GM19463 (cell line): ENCODE data around the gene MYL4.
A peak's percentile ranks its signal among the peaks of the same experiment; 100 is the strongest.
"Not testable (repeated sequence)": the region's sequence is repeated elsewhere in the genome, so short reads cannot be mapped to it uniquely, and the experiment has no call there.

ENCODE experiments used
- ATAC-seq: cut with Tn5 transposase; IDR thresholded peaks from one replicate; pipeline ENCODE4 v1.9.1; 2021; ENCODE audit warnings: mild to moderate bottlenecking, moderate library complexity; ENCODE audit not compliant: unreplicated experiment

The MYL4 gene

DNA sequence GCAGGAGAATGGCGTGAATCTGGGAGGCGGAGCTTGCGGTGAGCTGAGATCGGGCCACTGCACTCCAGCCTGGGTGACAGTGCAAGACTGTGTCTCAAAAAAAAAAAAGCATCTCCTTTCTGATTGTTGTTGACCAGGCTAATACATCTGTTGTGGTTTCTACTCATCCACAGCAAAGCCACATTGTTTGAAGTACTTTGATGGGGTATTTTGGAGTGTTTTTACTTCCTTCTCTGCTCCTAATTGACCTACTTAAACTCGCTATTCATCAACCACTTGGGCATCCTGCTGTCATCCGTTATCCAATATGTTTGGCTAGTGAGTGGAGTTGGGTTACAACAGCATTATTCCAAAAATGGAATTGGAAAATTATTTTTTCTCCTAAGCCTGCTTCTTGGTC, 16.6 kb upstream of the MYL4 start:
- ATAC-seq, result no peak

DNA sequence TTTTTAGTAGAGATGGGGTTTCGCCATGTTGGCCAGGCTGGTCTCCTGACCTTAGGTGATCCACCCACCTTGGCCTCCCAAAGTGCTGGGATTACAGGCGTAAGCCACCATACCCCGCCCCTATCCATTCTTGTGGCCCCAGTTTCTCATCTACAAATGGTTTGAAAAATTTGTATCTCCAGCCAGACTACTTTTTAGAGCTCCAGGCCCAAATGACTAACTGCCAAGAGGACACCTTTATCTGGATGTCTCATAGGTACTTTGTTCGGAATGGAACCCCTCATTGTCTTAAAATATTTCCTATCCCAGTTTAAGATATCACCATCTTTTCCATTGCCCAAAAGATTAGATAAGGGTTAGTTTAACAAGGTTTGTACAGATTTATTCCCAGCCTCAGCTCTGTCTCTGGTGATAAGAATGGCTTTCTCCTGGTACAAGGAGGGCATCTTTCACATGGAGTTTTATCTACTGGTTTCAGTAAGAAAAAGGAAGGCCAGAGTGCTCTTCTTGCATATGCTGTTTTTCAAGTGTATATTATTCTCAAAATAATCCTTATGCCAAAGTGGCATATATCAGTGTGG, 15.1 kb upstream of the MYL4 start:
- ATAC-seq, result no peak

DNA sequence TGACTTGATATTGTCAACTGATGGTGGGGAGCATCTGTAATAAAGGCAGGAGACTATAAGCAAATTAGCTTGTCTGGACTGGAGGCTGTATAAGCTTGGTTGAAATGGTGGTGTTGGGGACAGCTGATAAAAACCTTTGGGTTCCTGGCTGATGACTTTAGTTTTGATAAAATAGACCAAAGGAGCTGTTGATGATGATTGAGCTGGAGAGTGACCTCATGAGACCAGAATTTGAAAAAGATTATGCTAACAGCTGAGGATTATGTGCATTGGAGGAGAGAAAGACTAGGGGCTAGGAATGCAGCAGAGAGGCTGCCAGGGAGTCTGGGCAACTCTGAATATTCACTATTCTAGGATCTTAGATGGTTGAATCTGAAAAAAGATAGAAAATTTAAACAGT, 11.3 kb upstream of the MYL4 start:
- ATAC-seq, result no peak

DNA sequence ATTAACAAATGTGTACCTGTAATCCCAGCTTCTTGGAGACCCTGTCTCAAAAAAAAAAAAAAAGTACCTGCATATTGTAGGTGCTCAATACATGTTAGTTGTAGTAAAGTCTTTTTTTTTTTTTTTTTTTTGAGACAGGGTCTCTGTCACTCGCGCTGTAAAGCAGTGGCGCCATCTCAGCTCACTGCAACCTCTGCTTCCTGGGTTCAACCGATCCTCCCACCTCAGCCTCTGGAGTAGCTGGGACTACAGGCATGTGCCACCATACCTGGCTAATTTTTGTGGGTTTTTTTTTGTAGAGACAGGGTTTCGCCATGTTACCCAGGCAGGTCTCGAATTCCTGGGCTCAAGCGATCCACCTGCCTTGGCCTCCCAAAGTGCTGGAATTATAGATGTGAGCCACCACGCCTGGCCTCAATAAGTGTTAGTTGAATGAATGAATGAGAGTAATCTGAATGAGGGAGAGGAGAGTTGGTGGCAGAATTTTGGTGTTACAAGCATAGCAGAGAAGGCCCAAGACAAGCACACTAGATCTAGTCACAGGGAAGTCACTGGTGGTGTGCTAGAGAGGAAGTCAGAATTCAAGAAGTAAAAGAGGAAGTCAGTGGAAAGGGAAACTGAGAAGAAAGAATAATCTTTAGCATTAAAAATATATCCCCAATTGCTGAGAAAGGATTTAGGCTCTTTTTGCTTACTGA, 9.4 kb upstream of the MYL4 start:
- no peak for ATAC-seq

DNA sequence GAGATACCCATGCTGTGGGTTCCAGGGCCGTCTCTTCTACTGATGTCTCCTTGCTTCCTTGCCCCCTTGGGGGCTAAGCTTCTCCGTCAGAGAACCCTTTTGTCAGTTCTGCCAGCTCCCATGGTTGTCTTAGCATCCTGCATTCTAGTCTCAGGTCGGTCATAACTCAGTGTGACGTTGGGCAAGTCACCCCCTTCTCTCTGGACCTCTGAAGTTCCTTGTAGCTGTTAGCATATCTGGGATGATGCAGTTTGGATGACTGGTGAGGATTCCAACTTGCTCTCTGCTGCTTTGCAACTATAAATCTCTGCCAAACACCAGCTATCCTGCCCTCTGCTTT, 8.9 kb upstream of the MYL4 start:
- ATAC-seq, result no peak

DNA sequence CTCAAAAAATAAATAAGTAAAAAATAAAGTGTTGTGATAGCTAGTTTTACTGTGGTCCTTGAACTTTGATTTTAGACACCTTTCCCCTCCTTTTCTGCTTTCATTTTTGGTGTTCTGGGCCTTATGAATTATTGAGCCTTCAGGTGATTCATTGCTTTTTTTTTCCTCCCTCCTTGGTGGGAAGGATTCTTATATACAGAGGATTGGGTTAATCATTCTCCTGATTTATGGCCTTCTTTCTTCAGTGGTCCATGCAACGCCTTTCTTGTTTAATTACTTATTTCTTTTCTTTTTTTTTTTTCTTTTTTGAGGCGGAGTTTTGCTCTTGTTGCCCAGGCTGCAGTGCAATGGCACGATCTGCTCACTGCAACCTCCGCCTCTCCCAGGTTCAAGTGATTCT, 8.0 kb upstream of the MYL4 start:
- no peak for ATAC-seq

DNA sequence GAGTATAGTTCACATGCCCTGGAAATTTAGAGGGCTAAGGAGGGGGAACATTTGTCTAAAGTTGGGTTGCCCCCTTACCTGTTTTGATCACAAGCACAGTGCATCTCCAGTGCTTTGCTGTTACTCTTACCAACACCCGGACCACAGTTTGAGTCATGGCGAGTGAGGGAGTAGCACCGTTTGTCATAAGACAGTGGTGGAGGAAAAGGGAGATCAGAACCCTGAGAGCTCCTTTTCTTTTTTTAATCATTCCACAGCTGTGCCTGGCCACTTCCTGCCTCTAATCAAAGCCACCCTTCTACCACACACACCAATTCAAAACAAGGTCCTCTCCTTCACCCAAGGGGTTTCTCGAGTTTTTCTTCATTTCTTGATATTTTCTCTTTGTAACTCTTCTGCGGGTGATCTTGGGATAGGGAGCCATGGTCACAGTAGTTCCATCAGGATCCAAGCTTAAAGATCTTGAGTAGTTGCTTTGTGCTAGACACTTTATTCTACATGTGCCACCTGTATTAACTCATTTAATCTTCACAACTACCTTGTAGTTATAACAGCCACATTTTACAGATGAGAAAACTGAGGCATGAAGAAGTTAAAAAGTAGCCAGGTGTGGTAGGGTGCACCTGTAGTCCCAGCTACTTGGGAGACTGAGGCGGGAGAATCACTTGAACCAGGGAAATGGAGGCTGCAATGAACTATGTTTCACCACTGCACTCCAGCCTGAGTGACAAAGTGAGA, 5.0 kb upstream of the MYL4 start:
- no peak for ATAC-seq

DNA sequence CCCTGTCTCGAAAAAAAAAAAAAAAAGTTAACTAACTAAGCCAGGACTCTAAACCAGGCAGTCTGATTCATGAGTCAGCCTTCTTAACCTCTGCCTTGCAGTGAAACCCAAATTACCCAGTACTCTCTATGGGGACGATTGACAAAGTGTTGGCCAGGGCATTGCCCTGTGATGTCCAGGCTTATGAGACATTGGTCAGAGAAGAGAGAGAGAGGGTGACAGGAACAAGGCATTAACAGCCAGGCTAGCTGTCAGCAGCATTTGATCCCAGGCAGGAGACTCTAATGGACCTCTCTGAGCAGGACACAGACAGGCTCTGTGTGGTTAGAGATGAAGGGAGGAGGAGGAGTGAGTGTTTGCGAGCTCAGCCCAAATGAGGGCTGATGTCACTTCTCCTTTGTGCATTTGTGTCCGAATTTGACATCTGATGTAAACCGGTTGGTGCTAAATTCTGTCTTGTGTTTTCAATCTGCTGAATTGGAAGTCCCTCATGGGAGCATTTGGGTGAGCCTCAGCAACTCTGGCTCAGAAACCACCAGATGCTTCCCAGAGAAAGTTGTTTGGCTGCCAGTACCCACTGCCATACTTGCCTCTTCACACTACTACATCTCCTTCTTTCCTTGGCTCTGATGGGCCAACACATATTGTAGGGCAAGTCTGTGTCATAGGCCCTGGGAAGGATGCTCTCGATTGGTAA, 4.3 kb upstream of the MYL4 start:
- peak; percentile 44 for ATAC-seq

DNA sequence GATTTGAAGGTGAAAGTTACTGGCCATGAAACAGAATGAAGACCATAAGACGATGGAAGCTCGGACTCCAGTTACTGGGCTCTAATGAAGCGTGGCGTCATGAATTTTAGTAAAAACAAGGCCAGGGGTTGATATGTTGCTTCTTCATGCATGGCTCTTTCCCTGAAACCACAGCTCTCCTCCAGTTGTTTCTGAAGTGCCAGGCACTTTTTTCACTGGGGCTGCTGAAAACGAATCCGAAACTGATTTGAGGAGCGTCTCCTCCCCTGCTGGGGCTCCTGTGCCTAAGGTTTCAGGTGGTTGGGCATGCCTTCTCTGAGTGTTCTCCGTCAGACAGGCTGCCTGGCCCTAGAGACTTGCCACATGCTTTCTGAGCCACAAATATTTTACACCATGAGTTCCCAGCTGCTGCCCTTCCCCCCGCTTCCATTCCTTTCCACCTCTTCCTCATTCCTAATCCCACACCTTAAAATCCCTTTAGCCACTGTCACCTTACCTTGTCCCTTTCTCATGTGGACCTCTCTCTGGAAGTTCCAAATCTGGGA, 3.7 kb upstream of the MYL4 start:
- peak; percentile 52 for ATAC-seq

DNA sequence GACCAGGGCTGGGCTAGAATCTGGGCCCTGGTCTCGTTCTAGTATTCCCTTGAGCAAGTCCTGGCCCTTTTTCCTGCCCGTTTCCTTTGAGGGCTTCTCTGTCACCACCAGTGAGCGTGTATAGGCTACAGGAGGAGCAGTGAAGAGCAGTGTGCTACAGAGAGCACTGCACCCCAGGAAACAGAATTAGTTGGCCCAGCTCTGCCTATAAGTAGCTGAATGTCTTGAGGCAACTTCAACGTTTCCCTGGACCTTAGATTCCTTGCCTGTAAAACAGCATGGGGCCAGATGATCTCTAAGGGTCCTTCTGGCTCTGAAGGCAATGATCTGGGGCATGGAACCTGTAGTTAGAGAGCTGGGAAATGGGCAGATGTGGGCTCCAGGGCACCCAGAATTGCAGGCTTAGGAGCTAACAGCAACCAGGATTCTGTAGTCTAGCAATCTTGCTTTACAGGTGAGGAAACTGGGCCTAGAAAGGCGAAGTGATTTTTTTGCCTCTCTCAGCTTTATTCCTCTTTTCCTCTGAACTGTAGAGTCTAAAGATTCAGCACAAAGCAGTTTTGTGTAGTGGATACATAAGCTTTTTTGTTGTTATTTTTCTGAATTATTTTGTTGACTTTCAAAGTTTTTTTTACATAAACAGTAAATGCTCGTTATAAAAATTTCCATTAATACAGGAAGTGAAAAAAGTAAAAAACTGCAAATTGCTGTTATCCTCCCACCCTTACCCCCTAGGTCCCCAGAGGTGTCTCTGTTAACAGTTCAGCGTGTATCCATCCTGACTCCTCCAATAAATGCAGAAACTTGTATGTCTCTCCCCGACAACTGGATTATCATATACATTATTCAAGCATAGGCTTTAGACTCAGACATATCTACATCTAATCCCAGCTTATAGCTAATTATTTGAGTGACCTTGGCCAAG, 1.7 kb upstream of the MYL4 start:
- no peak for ATAC-seq

DNA sequence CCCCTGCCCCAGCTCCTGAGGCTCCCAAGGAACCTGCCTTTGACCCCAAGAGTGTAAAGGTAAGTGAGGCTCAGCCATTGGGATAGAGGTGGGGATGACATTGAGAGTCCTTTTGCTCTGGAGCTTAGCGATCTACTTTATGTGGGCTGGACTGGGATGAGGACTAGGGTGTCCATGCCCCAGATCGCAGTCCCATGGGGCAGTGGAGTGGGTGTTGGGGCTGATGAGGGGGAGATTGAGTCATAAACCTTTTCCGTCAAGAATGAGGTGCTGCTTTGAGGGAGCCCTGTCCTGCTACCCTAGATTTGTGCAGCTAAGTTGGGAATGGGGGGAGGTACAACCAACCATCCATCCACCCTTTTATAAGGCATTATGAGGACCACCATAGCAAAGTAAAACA, 351 bp downstream of the MYL4 start:
- no peak for ATAC-seq

DNA sequence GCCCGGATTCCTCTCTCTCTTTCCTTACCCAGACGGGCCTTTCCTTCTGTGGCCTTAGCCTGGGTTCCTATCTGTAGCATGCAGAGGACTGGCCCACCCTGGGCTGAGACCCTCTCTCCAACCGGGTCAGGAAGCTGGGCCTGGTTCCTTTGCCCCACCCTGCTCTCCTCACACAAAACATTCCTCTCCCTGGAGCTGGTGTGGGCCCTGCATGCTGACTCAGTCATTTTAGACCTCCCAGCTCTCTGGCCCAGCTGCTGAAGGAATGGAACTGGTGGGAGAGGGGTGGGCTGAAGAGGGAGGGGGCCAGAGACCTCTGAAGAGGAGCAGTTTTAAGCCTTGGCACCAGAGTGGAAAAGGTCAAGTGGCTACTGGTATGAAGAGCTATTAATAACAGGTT, 957 bp downstream of the MYL4 start:
- ATAC-seq, result no peak

DNA sequence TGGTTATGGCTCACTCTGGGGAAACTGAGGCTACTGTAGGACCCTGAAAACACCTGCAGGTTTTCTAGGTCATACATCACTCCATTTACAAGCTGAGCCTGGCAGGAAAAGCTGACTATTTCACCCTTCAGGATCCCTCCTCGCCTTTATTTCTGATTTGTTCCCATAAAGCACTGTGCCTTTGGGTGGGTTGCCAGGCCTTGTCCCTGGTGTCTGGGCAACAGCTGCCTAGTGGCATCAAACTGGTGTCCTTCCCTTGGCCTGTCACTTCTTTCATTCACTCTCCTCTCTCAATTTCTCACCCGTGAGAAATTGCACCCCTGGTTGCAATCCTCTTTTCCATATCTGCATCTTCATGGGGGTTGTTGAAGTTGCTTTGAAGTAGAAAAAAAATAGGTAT, 1.6 kb downstream of the MYL4 start:
- no peak for ATAC-seq

DNA sequence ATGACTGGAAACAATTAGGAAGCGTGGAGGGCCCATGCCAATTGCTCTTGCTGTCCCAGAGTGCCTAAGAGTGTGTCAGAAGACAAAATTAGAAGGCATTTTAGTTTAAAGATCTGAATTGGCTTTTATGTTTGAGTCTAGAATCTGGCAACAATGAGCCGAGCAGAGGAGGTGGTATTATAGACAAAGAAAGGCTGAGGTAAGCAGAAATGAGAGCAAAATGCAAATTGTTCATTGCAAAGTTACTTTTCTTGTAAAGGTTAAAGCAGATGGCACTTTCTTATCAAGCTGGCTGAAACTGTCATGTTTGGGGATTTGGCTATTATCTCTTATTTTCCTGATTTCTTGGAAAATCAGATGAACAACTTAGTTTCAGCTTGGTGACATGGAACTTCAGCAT, 3.3 kb downstream of the MYL4 start:
- no peak for ATAC-seq

DNA sequence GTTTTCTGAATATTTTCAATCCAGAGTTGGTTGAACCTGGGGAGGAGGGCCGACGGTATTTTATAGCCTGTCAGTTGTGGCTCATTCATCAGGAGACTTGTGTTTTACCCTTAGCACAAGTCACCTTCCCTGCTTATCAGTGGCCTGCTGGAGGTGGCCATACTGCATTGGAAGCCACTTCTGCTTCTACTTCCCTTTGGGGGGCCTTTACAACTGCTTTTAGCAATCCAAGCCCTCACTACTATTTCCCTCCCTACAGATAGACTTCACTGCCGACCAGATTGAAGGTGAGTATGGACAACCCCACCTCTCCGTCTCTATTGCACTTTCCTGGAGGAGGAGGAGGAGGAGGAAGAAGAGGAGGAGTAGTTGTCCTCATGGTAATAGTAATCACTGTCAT, 4.4 kb downstream of the MYL4 start:
- no peak for ATAC-seq

DNA sequence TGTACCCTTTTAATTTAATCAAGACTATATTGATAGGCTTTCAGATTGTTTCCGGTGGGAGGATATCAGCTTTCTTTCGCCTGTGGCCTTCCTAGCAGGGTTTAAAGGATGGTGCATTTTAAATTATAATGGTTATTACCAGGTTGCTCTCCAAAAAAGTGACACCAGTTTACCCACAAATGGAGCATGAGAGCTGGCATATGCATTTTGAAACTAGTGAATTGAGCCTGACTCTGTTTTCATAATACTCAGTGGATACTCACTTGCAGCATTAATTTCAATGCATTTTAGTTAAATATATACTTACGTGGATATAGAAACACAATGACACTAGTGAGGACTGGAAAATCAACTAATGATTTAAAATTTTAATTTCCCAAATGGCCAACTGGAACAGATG, 5.8 kb downstream of the MYL4 start:
- no peak for ATAC-seq

DNA sequence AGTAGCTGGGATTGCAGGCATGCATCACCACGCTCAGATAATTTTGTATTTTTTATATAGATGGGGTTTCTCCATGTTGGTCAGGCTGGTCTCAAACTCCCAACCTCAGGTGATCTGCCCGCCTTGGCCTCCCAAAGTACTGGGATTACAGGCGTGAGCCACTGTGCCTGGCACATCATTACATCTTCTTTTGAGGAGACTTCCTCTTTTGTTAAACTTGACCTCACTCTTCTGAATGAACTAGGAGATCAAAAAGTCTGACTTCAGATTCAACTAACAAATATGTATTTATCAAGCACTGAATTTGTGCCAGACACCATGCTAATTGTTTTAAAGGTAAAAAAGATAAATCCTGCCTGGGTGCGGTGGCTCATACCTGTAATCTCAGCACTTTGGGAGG, 7.7 kb downstream of the MYL4 start:
- ATAC-seq, result not testable (repeated sequence)

DNA sequence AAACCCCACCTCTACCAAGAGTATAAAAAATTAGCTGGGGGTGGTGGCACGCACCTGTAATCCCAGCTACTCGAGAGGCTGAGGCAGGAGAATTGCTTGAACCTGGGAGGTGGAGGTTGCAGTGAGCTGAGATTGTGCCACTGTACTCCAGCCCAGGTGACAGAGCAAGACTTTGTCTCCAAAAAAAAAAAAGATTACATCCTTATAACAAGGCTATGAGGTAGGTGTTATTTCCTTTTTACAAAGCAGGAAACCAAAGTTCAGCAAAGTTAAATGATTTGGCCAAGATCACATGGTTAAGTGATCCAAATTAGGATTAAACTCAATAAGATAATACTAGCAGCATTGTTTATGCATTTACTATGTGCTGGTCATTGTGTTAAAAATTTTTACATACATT, 8.1 kb downstream of the MYL4 start:
- ATAC-seq, result not testable (repeated sequence)

DNA sequence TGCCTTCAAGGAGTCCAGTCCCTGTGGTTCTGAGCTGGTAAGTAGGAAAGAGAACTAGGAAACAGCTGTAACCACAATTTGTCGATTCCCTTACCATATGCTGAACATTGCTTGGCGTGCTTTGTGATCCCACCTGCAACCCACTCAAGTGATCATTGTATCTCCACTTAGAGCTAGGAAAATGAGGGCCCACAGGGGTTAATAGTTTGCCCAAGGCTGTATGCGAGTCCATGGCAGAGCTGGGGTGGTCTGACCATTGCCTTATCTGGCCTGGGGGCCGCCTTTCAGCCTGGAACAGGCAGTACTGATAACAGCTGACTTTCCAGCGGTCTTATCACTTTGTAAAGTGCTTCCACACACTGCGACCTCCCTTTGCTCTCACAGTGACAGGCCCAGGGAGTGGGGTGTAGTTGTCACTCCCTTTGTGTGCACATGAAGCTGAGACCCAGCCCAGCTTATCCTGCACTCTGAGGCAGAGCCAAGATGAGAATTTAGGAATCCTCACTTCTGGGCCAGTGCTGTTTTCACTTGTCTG, 9.8 kb downstream of the MYL4 start:
- no peak for ATAC-seq
